Endodermal cell (in vitro differentiated cells): Measurements from ENCODE around the gene PCDHGB2. TPM values are rescaled to one million over a fixed set of nuclear protein-coding genes. Genes with fewer than 3 reads are reported as not detected.
A peak's percentile ranks its signal among the peaks of the same experiment; 100 is the strongest.

Experiments
- DNase-seq: peaks from one replicate; pipeline ENCODE4 v3.0.0-alpha.2; 2017
- H3K27ac ChIP-seq: 2 replicates; pipeline ENCODE4 v1.5.1; 2013; ENCODE audit warnings: mild to moderate bottlenecking, low read depth, low read length, moderate library complexity
- H3K27me3 ChIP-seq: 2 replicates; pipeline ENCODE4 v1.6.1; 2013; ENCODE audit warnings: mild to moderate bottlenecking, low read length, moderate library complexity; ENCODE audit not compliant: insufficient read depth, control insufficient read depth, poor library complexity, severe bottlenecking
- H3K36me3 ChIP-seq: 2 replicates; pipeline ENCODE4 v1.7.0; 2013; ENCODE audit warnings: mild to moderate bottlenecking, low read length, moderate library complexity; ENCODE audit not compliant: control insufficient read depth, insufficient read depth
- H3K4me1 ChIP-seq: one replicate; pipeline ENCODE4 v1.7.0; 2013; ENCODE audit warnings: low read length; ENCODE audit not compliant: control insufficient read depth, insufficient read depth
- H3K4me3 ChIP-seq: 2 replicates; pipeline ENCODE4 v1.5.1; 2013; ENCODE audit warnings: mild to moderate bottlenecking, low read length, moderate library complexity
- H3K9ac ChIP-seq: 2 replicates; pipeline ENCODE4 v1.6.1; 2013; ENCODE audit warnings: mild to moderate bottlenecking, low read length, moderate library complexity; ENCODE audit not compliant: poor library complexity, severe bottlenecking; ENCODE audit errors: extremely low read depth
- H3K9me3 ChIP-seq: 2 replicates; pipeline ENCODE4 v1.6.1; 2013; ENCODE audit warnings: mild to moderate bottlenecking, low read length, moderate library complexity; ENCODE audit not compliant: control insufficient read depth
- H3K27ac Mint-ChIP-seq: 2 replicates; pipeline ENCODE4 v1.8.0; 2020; ENCODE audit warnings: mixed read lengths
- H3K27me3 Mint-ChIP-seq: 2 replicates; pipeline ENCODE4 v1.8.0; 2021; ENCODE audit warnings: mild to moderate bottlenecking, mixed read lengths; ENCODE audit not compliant: insufficient read depth
- H3K36me3 Mint-ChIP-seq: 2 replicates; pipeline ENCODE4 v1.8.0; 2020; ENCODE audit warnings: low read depth, mixed read lengths
- H3K4me1 Mint-ChIP-seq: 2 replicates; pipeline ENCODE4 v1.8.0; 2020; ENCODE audit warnings: mixed read lengths
- H3K4me3 Mint-ChIP-seq: 2 replicates; pipeline ENCODE4 v1.8.0; 2020; ENCODE audit warnings: mild to moderate bottlenecking, moderate library complexity, mixed read lengths
- H3K9me3 Mint-ChIP-seq: 2 replicates; pipeline ENCODE4 v1.8.0; 2020; ENCODE audit warnings: mild to moderate bottlenecking, mixed read lengths
- CTCF ChIP-seq: fragments of 200-600 bp; sonication (generic); conservative IDR thresholded peaks from 2 replicates; pipeline ENCODE4 v1.5.0; 2021; ENCODE audit warnings: antibody characterized with exemption, mild to moderate bottlenecking
- WGBS, 2 experiments: methylation state at CpG; one replicate each; pipeline versions ENCODE4 v1.1.5 to v1.1.7; 2013; ENCODE audit warnings: missing lambda C conversion rate in 2 of 2, mixed read lengths in 1 of 2; ENCODE audit not compliant: insufficient coverage in 1 of 2, insufficient read length in 1 of 2; 5-methylcytosine and 5-hydroxymethylcytosine counted together
- total RNA-seq, 2 donors: library from RNA; stranded (reverse); fragmentation: NEBNext Ultra II Directional in 1 of 2; extraction: Animal tissue kit (Norgen Biotek cat#: 25700) in 1 of 2; gene quantifications; 2 replicates in 1 of 2; 3 replicates in 1 of 2; pipeline ENCODE4 v1.2.1, GENCODE V29; 2021

PCDHGB2 gene
- total RNA-seq, 2 donors from 2014 or later: 1.6 to 5.2 TPM

- peaks cover 56% of the 10 kb centered on the region for H3K36me3 Mint-ChIP-seq
- no peaks in the 10 kb centered on the region for H3K27me3 ChIP-seq
- no peak overlapping the region for H3K27ac ChIP-seq
- H3K27me3 Mint-ChIP-seq: no peaks in the 10 kb centered on the region
- no peaks in the 10 kb centered on the region for H3K4me1 ChIP-seq
- no peak overlapping the region for H3K9ac ChIP-seq
- H3K27ac Mint-ChIP-seq: no peak overlapping the region
- peak overlapping the region; percentile 99 for H3K4me3 Mint-ChIP-seq
- peaks cover 47% of the 10 kb centered on the region for H3K36me3 ChIP-seq
- peak overlapping the region; percentile 91 for H3K4me3 ChIP-seq
- peaks cover 2% of the 10 kb centered on the region for H3K4me1 Mint-ChIP-seq
- no peak for TF ChIP-seq CTCF
- H3K9me3 Mint-ChIP-seq: peaks cover 51% of the 10 kb centered on the region
- peaks cover 68% of the 10 kb centered on the region for H3K9me3 ChIP-seq
- 94% methylated on average over 6 of the region's 6 CpGs for WGBS, 2 experiments
- DNase-seq: no peak
Measured at GRCh38 chr5:141319202-141319601, 40.6 kb upstream of the PCDHGB2 start.

DNA sequence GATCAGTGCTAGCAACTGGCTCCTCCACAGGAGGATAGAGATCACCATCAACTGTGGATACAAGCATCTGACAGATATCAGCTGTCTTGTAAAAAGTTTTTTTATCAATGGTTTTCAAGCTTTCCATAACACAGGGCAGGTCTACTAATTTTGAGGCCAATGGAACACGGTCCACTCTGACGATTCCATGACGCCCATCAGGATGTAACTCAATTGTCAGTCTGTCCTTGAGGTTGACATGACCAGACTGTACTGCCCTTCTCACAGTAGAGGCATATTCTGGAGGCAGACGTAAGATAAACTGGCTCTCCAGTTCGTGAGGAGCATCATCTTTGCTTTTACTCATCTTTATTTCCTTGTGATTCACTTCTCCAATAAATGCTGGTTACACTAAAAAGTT, 40.1 kb upstream of the PCDHGB2 start:
- Mint-ChIP-seq H3K4me1 (peaks cover 2% of the 10 kb centered on the region), H3K9me3 (peaks cover 51% of the 10 kb centered on the region), H3K4me3 (peak overlapping the region; percentile 99), H3K27ac (peak overlapping the region; percentile 100), H3K27me3 (no peaks in the 10 kb centered on the region), H3K36me3 (peaks cover 53% of the 10 kb centered on the region)
- Histone ChIP-seq H3K27ac (peak overlapping the region; percentile 7), H3K27me3 (no peaks in the 10 kb centered on the region), H3K4me3 (peak overlapping the region; percentile 91), H3K9ac (peak overlapping the region; percentile 99), H3K4me1 (no peaks in the 10 kb centered on the region), H3K9me3 (peaks cover 68% of the 10 kb centered on the region), H3K36me3 (peaks cover 45% of the 10 kb centered on the region)
- 74 to 85% methylated on average over 5 of the region's 5 CpGs for WGBS, 2 experiments
- no peak for TF ChIP-seq CTCF
- DNase-seq: no peak

GRCh38 chr5:141320225-141321169, 39.3 kb upstream of the PCDHGB2 start, which contains the start of gene TAF7:
TAF7 (minus strand) TSS chr5:141320784; CDS start chr5:141320044, 740 bp downstream.
- TF ChIP-seq CTCF: peak; percentile 90
- Mint-ChIP-seq H3K27ac (peak within 1 kb of the TSS; percentile 100), H3K4me3 (peak within 1 kb of the TSS; percentile 99), H3K4me1 (peaks cover 2% of the 10 kb centered on the region), H3K36me3 (peaks cover 45% of the 10 kb centered on the region), H3K27me3 (no peaks in the 10 kb centered on the region), H3K9me3 (peaks cover 47% of the 10 kb centered on the region)
- peak within 1 kb of the TSS; percentile 91 for H3K4me3 ChIP-seq
- H3K36me3 ChIP-seq: peaks cover 37% of the 10 kb centered on the region
- peak within 1 kb of the TSS; percentile 99 for H3K9ac ChIP-seq
- peaks cover 63% of the 10 kb centered on the region for H3K9me3 ChIP-seq
- H3K27ac ChIP-seq: peak within 1 kb of the TSS; percentile 97
- H3K4me1 ChIP-seq: no peaks in the 10 kb centered on the region
- DNase-seq: peak; percentile 97
- no peaks in the 10 kb centered on the region for H3K27me3 ChIP-seq
- 2 to 5% methylated on average over 47 to 67 of the region's 67 CpGs for WGBS, 2 experiments
